Stimulated activated CD4-positive, alpha-beta T cell treated with anti-CD3 and anti-CD28 coated beads, Interleukin-2, amount 100 ng/mL, for 48 hours (primary cell): ENCODE results near the gene BAIAP2.

Experiments
- DNase-seq, 2 donors: peaks; one replicate each; pipeline ENCODE4 v3.0.0-alpha.2; 2020

Gene BAIAP2

GRCh38 chr17:81091774-81092517 is 57.0 kb downstream of the BAIAP2 start:
- DNase-seq = no peak

- DNase-seq = no peak
These were observed 57.7 kb downstream of the BAIAP2 start for GRCh38 chr17:81092518-81093095.

GRCh38 chr17:81093619-81094508 is 58.9 kb downstream of the BAIAP2 start:
- no peak for DNase-seq

- peak; percentile 84 to 93 for DNase-seq
These were observed 59.8 kb downstream of the BAIAP2 start for GRCh38 chr17:81094509-81095382.

GRCh38 chr17:81095383-81095762 is 60.4 kb downstream of the BAIAP2 start:
- DNase-seq = peak in 1 of 2 donors; percentile 45

GRCh38 chr17:81096741-81097133 is 61.8 kb downstream of the BAIAP2 start:
- no peak for DNase-seq

GRCh38 chr17:81097134-81097942 is 62.4 kb downstream of the BAIAP2 start:
- peak; percentile 20 to 38 for DNase-seq

GRCh38 chr17:81097943-81098308 is 63.0 kb downstream of the BAIAP2 start:
- DNase-seq = peak in 1 of 2 donors; percentile 11

- DNase-seq = no peak
These were observed 64.9 kb downstream of the BAIAP2 start for GRCh38 chr17:81099888-81100287.

GRCh38 chr17:81100668-81101067 is 65.7 kb downstream of the BAIAP2 start:
- DNase-seq = no peak

GRCh38 chr17:81101614-81102306 is 66.8 kb downstream of the BAIAP2 start:
- peak; percentile 91 to 96 for DNase-seq

GRCh38 chr17:81102352-81102751 is 67.4 kb downstream of the BAIAP2 start:
- no peak for DNase-seq

GRCh38 chr17:81102869-81103268 is 67.9 kb downstream of the BAIAP2 start:
- no peak for DNase-seq

GRCh38 chr17:81103379-81103778 is 68.4 kb downstream of the BAIAP2 start:
- DNase-seq = no peak

GRCh38 chr17:81106716-81107115 is 71.8 kb downstream of the BAIAP2 start:
- DNase-seq = no peak

GRCh38 chr17:81108220-81108619 is 73.3 kb downstream of the BAIAP2 start:
- DNase-seq = no peak

GRCh38 chr17:81109957-81110356 is 75.0 kb downstream of the BAIAP2 start:
- no peak for DNase-seq

- DNase-seq = no peak
These were observed 75.6 kb downstream of the BAIAP2 start for GRCh38 chr17:81110488-81111040.

GRCh38 chr17:81111066-81111465 is 76.1 kb downstream of the BAIAP2 start:
- no peak for DNase-seq

- DNase-seq = no peak
These were observed 77.5 kb downstream of the BAIAP2 start for GRCh38 chr17:81112450-81112849.
